CD8-positive, alpha-beta memory T cell (primary cell): Measurements from ENCODE around the gene DPP6. TPM values are rescaled to one million over a fixed set of nuclear protein-coding genes. Genes with fewer than 3 reads are reported as not detected.

Source experiments
- CTCF ChIA-PET: fragments of 350-600 bp; sonication (Branson Sonifier 250); formaldehyde crosslinking; loops from one replicate; lab custom pipeline; 2021; ENCODE audit warnings: antibody characterized with exemption; lab: Charles Lee
- POLR2A ChIA-PET: fragments of 350-600 bp; sonication (Branson Sonifier 250); formaldehyde crosslinking; loops from one replicate; lab custom pipeline; 2021; ENCODE audit warnings: antibody characterized with exemption; lab: Charles Lee
- DNase-seq, 5 donors: peaks; one replicate each; pipeline versions ENCODE4 v3.0.0 to v3.0.0-alpha.2; 2020 to 2022; ENCODE audit warnings: mixed read lengths in 1 of 5
- H3K27ac ChIP-seq: one replicate; pipeline ENCODE4 v1.7.0; 2013; ENCODE audit warnings: low read depth, mild to moderate bottlenecking, low read length, moderate library complexity
- H3K27me3 ChIP-seq: 2 replicates; pipeline ENCODE4 v1.7.0; 2013; ENCODE audit warnings: low read length, mild to moderate bottlenecking; ENCODE audit not compliant: insufficient read depth, poor library complexity, severe bottlenecking
- H3K36me3 ChIP-seq: 2 replicates; pipeline ENCODE4 v1.7.0; 2013; ENCODE audit warnings: mild to moderate bottlenecking, low read length, moderate library complexity; ENCODE audit not compliant: insufficient read depth
- H3K4me1 ChIP-seq: 2 replicates; pipeline ENCODE4 v1.7.0; 2013; ENCODE audit warnings: mild to moderate bottlenecking, low read length, moderate library complexity; ENCODE audit not compliant: insufficient read depth
- H3K4me3 ChIP-seq: 2 replicates; pipeline ENCODE4 v1.7.0; 2013; ENCODE audit warnings: mild to moderate bottlenecking, low read length
- H3K9me3 ChIP-seq: 2 replicates; pipeline ENCODE4 v1.7.0; 2013; ENCODE audit warnings: mild to moderate bottlenecking, low read length
- H3K27ac Mint-ChIP-seq, 8 donors: one replicate each; pipeline ENCODE4 v1.8.0; 2020 to 2021; ENCODE audit warnings: mixed read lengths in 8 of 8, mild to moderate bottlenecking in 6 of 8, inconsistent platforms in 3 of 8, moderate library complexity in 3 of 8
- H3K27me3 Mint-ChIP-seq, 2 donors: one replicate each; pipeline ENCODE4 v1.8.0; 2020 to 2021; ENCODE audit warnings: mixed read lengths in 2 of 2, mild to moderate bottlenecking in 1 of 2, moderate library complexity in 1 of 2
- H3K36me3 Mint-ChIP-seq, 3 donors: one replicate each; pipeline ENCODE4 v1.8.0; 2020 to 2021; ENCODE audit warnings: mixed read lengths in 3 of 3, inconsistent platforms in 1 of 3, mild to moderate bottlenecking in 1 of 3
- H3K4me1 Mint-ChIP-seq, 3 donors: one replicate each; pipeline ENCODE4 v1.8.0; 2020 to 2021; ENCODE audit warnings: mixed read lengths in 3 of 3, inconsistent platforms in 1 of 3, mild to moderate bottlenecking in 1 of 3
- H3K4me3 Mint-ChIP-seq, 7 donors: one replicate each; pipeline ENCODE4 v1.8.0; 2020 to 2021; ENCODE audit warnings: mixed read lengths in 7 of 7, mild to moderate bottlenecking in 6 of 7, moderate library complexity in 4 of 7, inconsistent platforms in 2 of 7
- H3K9me3 Mint-ChIP-seq, 5 donors: one replicate each; pipeline ENCODE4 v1.8.0; 2020 to 2022; ENCODE audit warnings: mixed read lengths in 5 of 5, mild to moderate bottlenecking in 3 of 5, moderate library complexity in 2 of 5, inconsistent platforms in 1 of 5
- polyA plus RNA-seq: library from polyadenylated mRNA; unstranded; fragments of 300-500 nt; fragmentation: Illumina TruSeq; gene quantifications from one replicate; pipeline ENCODE4 v1.2.3, GENCODE V29; 2021
- total RNA-seq, 2 experiments: library from RNA; stranded (reverse); gene quantifications; one replicate each; pipeline ENCODE4 v1.2.3, GENCODE V29; 2021

The DPP6 gene
- total and polyA plus RNA-seq, 3 experiments from 2014 or later: not detected

- no peaks in the 10 kb centered on the region for H3K9me3 ChIP-seq
Measured at GRCh38 chr7:154553711-154554265, 501.6 kb downstream of the DPP6 start.

GRCh38 chr7:154559454-154559853 is 507.3 kb downstream of the DPP6 start:
- no peaks in the 10 kb centered on the region for H3K4me1 Mint-ChIP-seq
- ChIA-PET CTCF (no interaction called here), POLR2A (no interaction called here)
- H3K27ac Mint-ChIP-seq: no peak overlapping the region
- H3K9me3 ChIP-seq: no peaks in the 10 kb centered on the region
- no peak overlapping the region for H3K27ac ChIP-seq
- H3K27me3 Mint-ChIP-seq: no peaks in the 10 kb centered on the region
- no peaks in the 10 kb centered on the region for H3K4me1 ChIP-seq
- H3K9me3 Mint-ChIP-seq: peaks cover 0 to 17% (median 1%) of the 10 kb centered on the region in 5 donors
- no peak for DNase-seq
- no peaks in the 10 kb centered on the region for H3K36me3 ChIP-seq
- H3K4me3 Mint-ChIP-seq: no peak overlapping the region
- H3K36me3 Mint-ChIP-seq: no peaks in the 10 kb centered on the region
- H3K27me3 ChIP-seq: no peaks in the 10 kb centered on the region
- no peak overlapping the region for H3K4me3 ChIP-seq

More at GRCh38 chr7:154553711-154554265, 501.6 kb downstream of the DPP6 start:
- ChIA-PET POLR2A (no interaction called here), CTCF (interaction anchor here (0.7 kb wide), 1 partner anchor 17 kb away, joined by 4 read pairs; no protein-coding TSS in a partner anchor)
- H3K9me3 Mint-ChIP-seq: peaks cover 1 to 8% (median 6%) of the 10 kb centered on the region in 5 donors
- no peak overlapping the region for H3K27ac ChIP-seq
- H3K27me3 ChIP-seq: no peaks in the 10 kb centered on the region
- no peak overlapping the region for H3K4me3 Mint-ChIP-seq
- H3K27me3 Mint-ChIP-seq: no peaks in the 10 kb centered on the region
- no peak overlapping the region for H3K27ac Mint-ChIP-seq
- H3K36me3 ChIP-seq: no peaks in the 10 kb centered on the region
- H3K4me3 ChIP-seq: no peak overlapping the region
- DNase-seq: no peak
- no peaks in the 10 kb centered on the region for H3K4me1 Mint-ChIP-seq
- no peaks in the 10 kb centered on the region for H3K4me1 ChIP-seq
- H3K36me3 Mint-ChIP-seq: no peaks in the 10 kb centered on the region

- Histone ChIP-seq H3K4me3 (no peak overlapping the region), H3K27ac (no peak overlapping the region), H3K36me3 (no peaks in the 10 kb centered on the region), H3K27me3 (no peaks in the 10 kb centered on the region), H3K4me1 (no peaks in the 10 kb centered on the region), H3K9me3 (no peaks in the 10 kb centered on the region)
- POLR2A ChIA-PET: no interaction called here
- no peaks in the 10 kb centered on the region for H3K36me3 Mint-ChIP-seq
- no peaks in the 10 kb centered on the region for H3K27me3 Mint-ChIP-seq
- CTCF ChIA-PET: no interaction called here
- no peak overlapping the region for H3K27ac Mint-ChIP-seq
- no peak for DNase-seq
- H3K9me3 Mint-ChIP-seq: peaks cover 0 to 6% (median 2%) of the 10 kb centered on the region in 5 donors
- H3K4me1 Mint-ChIP-seq: no peaks in the 10 kb centered on the region
- no peak overlapping the region for H3K4me3 Mint-ChIP-seq
Measured at GRCh38 chr7:154564676-154565075, 512.5 kb downstream of the DPP6 start.

- no peaks in the 10 kb centered on the region for H3K36me3 Mint-ChIP-seq
- ChIA-PET CTCF (no interaction called here), POLR2A (no interaction called here)
- peaks cover 0 to 3% (median 0%) of the 10 kb centered on the region in 5 donors for H3K9me3 Mint-ChIP-seq
- no peak for DNase-seq
- Histone ChIP-seq H3K36me3 (no peaks in the 10 kb centered on the region), H3K4me3 (no peak overlapping the region), H3K4me1 (no peaks in the 10 kb centered on the region), H3K27ac (no peak overlapping the region), H3K27me3 (no peaks in the 10 kb centered on the region), H3K9me3 (no peaks in the 10 kb centered on the region)
- H3K27me3 Mint-ChIP-seq: no peaks in the 10 kb centered on the region
- no peak overlapping the region for H3K27ac Mint-ChIP-seq
- H3K4me1 Mint-ChIP-seq: no peaks in the 10 kb centered on the region
- no peak overlapping the region for H3K4me3 Mint-ChIP-seq
Measured at GRCh38 chr7:154566877-154567276, 514.7 kb downstream of the DPP6 start.

- Mint-ChIP-seq H3K4me1 (no peaks in the 10 kb centered on the region), H3K9me3 (peaks cover 0 to 3% (median 0%) of the 10 kb centered on the region in 5 donors), H3K36me3 (no peaks in the 10 kb centered on the region), H3K4me3 (no peak overlapping the region), H3K27ac (no peak overlapping the region), H3K27me3 (no peaks in the 10 kb centered on the region)
- no peaks in the 10 kb centered on the region for H3K4me1 ChIP-seq
- H3K9me3 ChIP-seq: no peaks in the 10 kb centered on the region
- no peak overlapping the region for H3K4me3 ChIP-seq
- H3K27me3 ChIP-seq: no peaks in the 10 kb centered on the region
- ChIA-PET CTCF (no interaction called here), POLR2A (no interaction called here)
- no peak for DNase-seq
- no peak overlapping the region for H3K27ac ChIP-seq
- no peaks in the 10 kb centered on the region for H3K36me3 ChIP-seq
Measured at GRCh38 chr7:154568346-154568745, 516.1 kb downstream of the DPP6 start.

- Histone ChIP-seq H3K4me1 (no peaks in the 10 kb centered on the region), H3K9me3 (no peaks in the 10 kb centered on the region), H3K36me3 (no peaks in the 10 kb centered on the region), H3K27ac (no peak overlapping the region), H3K27me3 (no peaks in the 10 kb centered on the region), H3K4me3 (no peak overlapping the region)
- no peaks in the 10 kb centered on the region for H3K27me3 Mint-ChIP-seq
- ChIA-PET POLR2A (no interaction called here), CTCF (interaction anchor here (1.0 kb wide), 1 partner anchor 16 kb away, joined by 4 read pairs; no protein-coding TSS in a partner anchor)
- no peak overlapping the region for H3K27ac Mint-ChIP-seq
- H3K4me1 Mint-ChIP-seq: no peaks in the 10 kb centered on the region
- H3K36me3 Mint-ChIP-seq: no peaks in the 10 kb centered on the region
- H3K9me3 Mint-ChIP-seq: peaks cover 0 to 3% (median 0%) of the 10 kb centered on the region in 5 donors
- H3K4me3 Mint-ChIP-seq: no peak overlapping the region
- no peak for DNase-seq
Measured at GRCh38 chr7:154569916-154570315, 517.7 kb downstream of the DPP6 start.

- Mint-ChIP-seq H3K27ac (no peak overlapping the region), H3K36me3 (no peaks in the 10 kb centered on the region), H3K4me1 (no peaks in the 10 kb centered on the region), H3K4me3 (no peak overlapping the region), H3K27me3 (no peaks in the 10 kb centered on the region), H3K9me3 (peaks cover 0 to 3% (median 0%) of the 10 kb centered on the region in 5 donors)
- Histone ChIP-seq H3K4me3 (no peak overlapping the region), H3K9me3 (no peaks in the 10 kb centered on the region), H3K4me1 (no peaks in the 10 kb centered on the region), H3K27ac (no peak overlapping the region), H3K27me3 (no peaks in the 10 kb centered on the region), H3K36me3 (no peaks in the 10 kb centered on the region)
- no peak for DNase-seq
- ChIA-PET POLR2A (no interaction called here), CTCF (interaction anchor here (1.7 kb wide), 1 partner anchor 16 kb away, joined by 3 read pairs; no protein-coding TSS in a partner anchor)
Measured at GRCh38 chr7:154571772-154572171, 519.6 kb downstream of the DPP6 start.

GRCh38 chr7:154574235-154574634 is 522.0 kb downstream of the DPP6 start:
- Histone ChIP-seq H3K36me3 (no peaks in the 10 kb centered on the region), H3K4me1 (no peaks in the 10 kb centered on the region), H3K9me3 (no peaks in the 10 kb centered on the region), H3K27ac (no peak overlapping the region), H3K4me3 (no peak overlapping the region), H3K27me3 (no peaks in the 10 kb centered on the region)
- H3K27ac Mint-ChIP-seq: no peak overlapping the region
- ChIA-PET POLR2A (no interaction called here), CTCF (no interaction called here)
- no peaks in the 10 kb centered on the region for H3K36me3 Mint-ChIP-seq
- DNase-seq: no peak
- H3K27me3 Mint-ChIP-seq: no peaks in the 10 kb centered on the region
- peaks cover 0 to 3% (median 0%) of the 10 kb centered on the region in 5 donors for H3K9me3 Mint-ChIP-seq
- no peaks in the 10 kb centered on the region for H3K4me1 Mint-ChIP-seq
- H3K4me3 Mint-ChIP-seq: no peak overlapping the region
